Trophoblast cell (in vitro differentiated cells and primary cell): ENCODE results near the gene UNC13B.

Experiments
- DNase-seq, 2 donors: peaks; one replicate each; pipeline ENCODE4 v3.0.0-alpha.2; 2016
- H2AFZ ChIP-seq: 2 replicates; pipeline ENCODE4 v1.6.1; 2013; ENCODE audit warnings: low read length, moderate library complexity, mild to moderate bottlenecking; ENCODE audit not compliant: insufficient read depth, poor library complexity
- H2AK5ac ChIP-seq: 2 replicates; pipeline ENCODE4 v1.6.1; 2013; ENCODE audit warnings: mild to moderate bottlenecking, low read length
- H2BK120ac ChIP-seq: 2 replicates; pipeline ENCODE4 v1.6.1; 2013; ENCODE audit warnings: low read length, mild to moderate bottlenecking, moderate library complexity; ENCODE audit not compliant: insufficient read depth, poor library complexity
- H2BK12ac ChIP-seq: 2 replicates; pipeline ENCODE4 v1.6.1; 2013; ENCODE audit warnings: mild to moderate bottlenecking, low read length, moderate library complexity
- H2BK5ac ChIP-seq: 2 replicates; pipeline ENCODE4 v1.6.1; 2013; ENCODE audit warnings: low read length, low read depth, moderate library complexity, mild to moderate bottlenecking; ENCODE audit not compliant: poor library complexity
- H3K14ac ChIP-seq: 2 replicates; pipeline ENCODE4 v1.6.1; 2013; ENCODE audit warnings: mild to moderate bottlenecking, low read length
- H3K18ac ChIP-seq: 2 replicates; pipeline ENCODE4 v1.6.1; 2013; ENCODE audit warnings: mild to moderate bottlenecking, low read length
- H3K23ac ChIP-seq: 2 replicates; pipeline ENCODE4 v1.6.1; 2013; ENCODE audit warnings: low read length
- H3K27ac ChIP-seq: 2 replicates; pipeline ENCODE4 v1.5.1; 2013; ENCODE audit warnings: low read depth, mild to moderate bottlenecking, inconsistent platforms, low read length, moderate library complexity
- H3K27me3 ChIP-seq: 2 replicates; pipeline ENCODE4 v1.6.1; 2013; ENCODE audit warnings: inconsistent platforms, mild to moderate bottlenecking, low read length, moderate library complexity; ENCODE audit not compliant: insufficient read depth
- H3K36me3 ChIP-seq, 2 experiments: 1 replicate in 1 of 2; 2 replicates in 1 of 2; pipeline ENCODE4 v1.6.1; 2013; ENCODE audit warnings: low read length in 2 of 2, mild to moderate bottlenecking in 2 of 2, moderate library complexity in 1 of 2; ENCODE audit not compliant: insufficient read depth in 2 of 2, control insufficient read depth in 1 of 2
- H3K4ac ChIP-seq: 2 replicates; pipeline ENCODE4 v1.6.1; 2013; ENCODE audit warnings: low read depth, mild to moderate bottlenecking, low read length, moderate library complexity
- H3K4me1 ChIP-seq, 2 experiments: 1 replicate in 1 of 2; 2 replicates in 1 of 2; pipeline ENCODE4 v1.6.1; 2013; ENCODE audit warnings: low read length in 2 of 2, mild to moderate bottlenecking in 2 of 2, moderate library complexity in 1 of 2; ENCODE audit not compliant: insufficient read depth in 2 of 2, control insufficient read depth in 1 of 2
- H3K4me2 ChIP-seq: 2 replicates; pipeline ENCODE4 v1.6.1; 2013; ENCODE audit warnings: inconsistent platforms, mild to moderate bottlenecking, low read length, moderate library complexity
- H3K4me3 ChIP-seq: 2 replicates; pipeline ENCODE4 v1.5.1; 2013; ENCODE audit warnings: mild to moderate bottlenecking, low read depth, low read length, inconsistent platforms
- H3K79me1 ChIP-seq: one replicate; pipeline ENCODE4 v1.6.1; 2013; ENCODE audit warnings: low read length
- H3K79me2 ChIP-seq: 2 replicates; pipeline ENCODE4 v1.6.1; 2013; ENCODE audit warnings: low read length, mild to moderate bottlenecking; ENCODE audit not compliant: control insufficient read depth, insufficient read depth, poor library complexity
- H3K9ac ChIP-seq: 2 replicates; pipeline ENCODE4 v1.6.1; 2013; ENCODE audit warnings: mild to moderate bottlenecking, low read length
- H3K9me3 ChIP-seq: 2 replicates; pipeline ENCODE4 v1.6.1; 2013; ENCODE audit warnings: low read depth, mild to moderate bottlenecking, control low read depth, inconsistent platforms, low read length; ENCODE audit not compliant: insufficient read depth
- H4K12ac ChIP-seq: 2 replicates; pipeline ENCODE4 v1.6.1; 2013; ENCODE audit warnings: low read depth, mild to moderate bottlenecking, low read length, moderate library complexity
- H4K8ac ChIP-seq: 2 replicates; pipeline ENCODE4 v1.6.1; 2013; ENCODE audit warnings: low read depth, mild to moderate bottlenecking, low read length, moderate library complexity
- H4K91ac ChIP-seq: one replicate; pipeline ENCODE4 v1.6.1; 2013; ENCODE audit warnings: low read depth, mild to moderate bottlenecking, low read length, moderate library complexity
- WGBS: extraction: QIAGEN DNeasy Blood & Tissue Kit; methylation state at CpG from one replicate; pipeline ENCODE4 v1.1.7; 2013; ENCODE audit warnings: missing lambda C conversion rate; ENCODE audit not compliant: insufficient read length, insufficient coverage; ENCODE audit errors: extremely low coverage; 5-methylcytosine and 5-hydroxymethylcytosine counted together

UNC13B gene

GRCh38 chr9:35395076-35395705, 233.4 kb downstream of the UNC13B start:
- no peak overlapping the region for H2AFZ ChIP-seq
- peaks cover 6 to 9% of the 10 kb centered on the region in 2 experiments for H3K36me3 ChIP-seq
- no peaks in the 10 kb centered on the region for H3K9me3 ChIP-seq
- H2BK5ac ChIP-seq = no peak overlapping the region
- H3K14ac ChIP-seq = no peak overlapping the region
- H2BK12ac ChIP-seq = no peak overlapping the region
- H3K4me3 ChIP-seq = no peak overlapping the region
- no peak overlapping the region for H4K91ac ChIP-seq
- no CpG with 5 or more reads among the region's 4 CpGs for WGBS
- no peaks in the 10 kb centered on the region for H3K79me2 ChIP-seq
- no peaks in the 10 kb centered on the region for H3K27me3 ChIP-seq
- H2BK120ac ChIP-seq = no peak overlapping the region
- H3K4me1 ChIP-seq = no peaks in the 10 kb centered on the region
- H3K23ac ChIP-seq = no peak overlapping the region
- no peak overlapping the region for H3K4me2 ChIP-seq
- H2AK5ac ChIP-seq = no peak overlapping the region
- no peak overlapping the region for H3K27ac ChIP-seq
- no peak overlapping the region for H4K8ac ChIP-seq
- H3K18ac ChIP-seq = no peak overlapping the region
- H3K79me1 ChIP-seq = no peaks in the 10 kb centered on the region
- DNase-seq = no peak
- H3K4ac ChIP-seq = no peak overlapping the region
- H4K12ac ChIP-seq = no peak overlapping the region
- no peak overlapping the region for H3K9ac ChIP-seq

- Histone ChIP-seq H3K23ac (no peak overlapping the region), H4K91ac (no peak overlapping the region), H2BK12ac (no peak overlapping the region), H3K4me3 (no peak overlapping the region), H3K79me2 (no peaks in the 10 kb centered on the region), H3K27ac (no peak overlapping the region), H2AK5ac (no peak overlapping the region), H4K12ac (no peak overlapping the region), H4K8ac (no peak overlapping the region), H3K9ac (no peak overlapping the region), H3K14ac (no peak overlapping the region), H3K18ac (no peak overlapping the region), H2BK5ac (no peak overlapping the region), H3K4me2 (no peak overlapping the region), H3K9me3 (no peaks in the 10 kb centered on the region), H3K27me3 (no peaks in the 10 kb centered on the region), H2AFZ (no peak overlapping the region), H2BK120ac (no peak overlapping the region), H3K4me1 (no peaks in the 10 kb centered on the region), H3K4ac (no peak overlapping the region), H3K79me1 (no peaks in the 10 kb centered on the region), H3K36me3 (peaks cover 5 to 7% of the 10 kb centered on the region in 2 experiments)
- WGBS = no CpG with 5 or more reads among the region's 1 CpG
- peak; percentile 27 to 71 for DNase-seq
Observed at GRCh38 chr9:35395706-35396101, 233.9 kb downstream of the UNC13B start.

DNA sequence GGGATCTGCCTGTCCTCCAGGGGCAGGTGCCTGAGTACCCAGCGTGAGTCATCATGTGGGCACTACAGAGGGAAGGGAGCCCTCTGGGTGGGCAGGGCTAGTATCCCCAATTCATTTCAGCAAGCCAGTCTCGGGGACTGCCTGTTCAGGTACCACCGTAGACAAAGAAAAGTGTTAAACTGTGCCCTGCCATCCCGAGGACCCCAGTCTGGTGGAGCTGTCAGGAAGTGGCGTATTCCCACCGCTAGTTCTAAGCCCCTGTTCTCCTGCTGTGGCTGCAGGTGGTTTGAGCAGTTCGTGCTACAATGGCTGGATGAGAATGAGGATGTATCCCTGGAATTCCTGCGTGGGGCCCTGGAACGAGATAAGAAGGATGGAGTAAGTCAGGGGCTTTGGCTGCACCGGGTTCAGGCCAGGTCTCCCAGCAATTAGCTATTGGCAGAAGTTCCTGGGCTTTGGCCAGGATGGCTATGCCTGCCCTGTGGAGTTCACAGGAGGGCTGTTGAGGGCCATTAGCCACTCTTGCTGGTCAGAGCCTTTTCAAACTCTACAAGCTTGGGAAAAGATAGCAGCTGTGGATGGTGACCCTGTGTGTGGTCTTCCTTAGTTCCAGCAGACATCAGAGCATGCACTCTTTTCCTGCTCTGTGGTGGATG, 234.9 kb downstream of the UNC13B start:
- no peak overlapping the region for H4K12ac ChIP-seq
- no CpG with 5 or more reads among the region's 10 CpGs for WGBS

GRCh38 chr9:35397216-35397698, 235.4 kb downstream of the UNC13B start:
- H3K23ac ChIP-seq = no peak overlapping the region
- no peaks in the 10 kb centered on the region for H3K79me1 ChIP-seq
- no peak overlapping the region for H2AK5ac ChIP-seq
- WGBS = no CpG with 5 or more reads among the region's 3 CpGs
- no peak overlapping the region for H4K12ac ChIP-seq
- H4K8ac ChIP-seq = no peak overlapping the region
- H3K79me2 ChIP-seq = no peaks in the 10 kb centered on the region
- H2BK120ac ChIP-seq = no peak overlapping the region
- H2BK5ac ChIP-seq = no peak overlapping the region
- no peak overlapping the region for H2AFZ ChIP-seq
- no peak overlapping the region for H3K4me3 ChIP-seq
- H3K9ac ChIP-seq = no peak overlapping the region
- no peak overlapping the region for H4K91ac ChIP-seq
- no peak overlapping the region for H3K27ac ChIP-seq
- no peak for DNase-seq
- no peak overlapping the region for H2BK12ac ChIP-seq
- no peak overlapping the region for H3K4ac ChIP-seq
- H3K4me1 ChIP-seq = no peaks in the 10 kb centered on the region
- H3K14ac ChIP-seq = no peak overlapping the region
- H3K18ac ChIP-seq = no peak overlapping the region
- H3K27me3 ChIP-seq = no peaks in the 10 kb centered on the region
- H3K9me3 ChIP-seq = no peaks in the 10 kb centered on the region
- H3K4me2 ChIP-seq = no peak overlapping the region
- H3K36me3 ChIP-seq = peaks cover 5 to 7% of the 10 kb centered on the region in 2 experiments

More for the DNA sequence above, 234.9 kb downstream of the UNC13B start:
- Histone ChIP-seq H4K8ac (no peak overlapping the region), H3K4me1 (no peaks in the 10 kb centered on the region), H3K4me2 (no peak overlapping the region), H3K14ac (no peak overlapping the region), H3K9me3 (no peaks in the 10 kb centered on the region), H2BK5ac (no peak overlapping the region), H2AFZ (no peak overlapping the region), H3K4ac (no peak overlapping the region), H3K27ac (no peak overlapping the region), H3K27me3 (no peaks in the 10 kb centered on the region), H3K18ac (no peak overlapping the region), H3K79me1 (no peaks in the 10 kb centered on the region), H2BK120ac (no peak overlapping the region), H4K91ac (no peak overlapping the region), H3K9ac (no peak overlapping the region), H3K23ac (no peak overlapping the region), H3K4me3 (no peak overlapping the region), H2AK5ac (no peak overlapping the region), H3K36me3 (peaks cover 5 to 7% of the 10 kb centered on the region in 2 experiments), H3K79me2 (no peaks in the 10 kb centered on the region), H2BK12ac (no peak overlapping the region)
- no peak for DNase-seq
